Kidney capillary endothelial cell (primary cell): ENCODE results near the gene WWP2.
"Not testable (repeated sequence)": the region's sequence is repeated elsewhere in the genome, so short reads cannot be mapped to it uniquely, and the experiment has no call there.

ENCODE experiments used
- DNase-seq: peaks from one replicate; pipeline ENCODE4 v3.0.0-alpha.2; 2018; ENCODE audit warnings: low spot score

The WWP2 gene

DNA sequence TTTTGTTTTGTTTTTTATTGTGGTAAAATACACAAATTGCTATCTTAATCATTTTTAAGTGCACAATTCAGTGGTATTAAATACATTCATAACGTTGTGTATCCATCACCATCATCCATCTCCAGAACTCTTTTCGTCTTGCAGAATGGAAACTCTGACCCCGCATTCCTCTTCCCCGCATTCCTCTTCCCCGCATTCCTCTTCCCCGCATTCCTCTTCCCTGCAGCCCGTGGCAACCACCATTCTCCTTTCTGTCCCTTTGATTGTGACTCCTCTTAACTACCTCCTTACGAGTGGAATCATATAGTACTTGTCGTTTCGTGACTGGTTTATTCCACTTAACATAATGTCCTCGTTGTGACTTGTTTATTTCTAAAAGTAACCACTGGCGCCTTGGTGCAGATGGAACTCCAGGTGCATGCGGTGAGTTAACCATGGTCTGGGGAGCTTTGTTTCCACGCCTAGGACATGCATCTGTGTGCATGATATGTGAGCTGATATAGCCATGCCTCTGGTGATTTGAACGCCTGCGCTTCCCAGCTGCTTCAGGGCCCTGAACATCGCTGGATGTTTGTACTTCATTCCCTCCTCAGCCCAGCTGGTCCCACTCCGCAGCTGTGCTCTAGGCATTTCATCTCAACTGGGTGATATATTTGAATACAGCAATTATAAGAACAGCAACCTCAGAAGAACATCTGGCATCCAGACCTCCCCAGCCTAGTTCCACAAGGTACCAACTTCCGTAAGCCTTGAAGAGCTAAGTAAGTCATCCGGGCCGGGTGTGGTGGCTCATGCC is 181.3 kb downstream of the WWP2 start:
- not testable (repeated sequence) for DNase-seq

DNA sequence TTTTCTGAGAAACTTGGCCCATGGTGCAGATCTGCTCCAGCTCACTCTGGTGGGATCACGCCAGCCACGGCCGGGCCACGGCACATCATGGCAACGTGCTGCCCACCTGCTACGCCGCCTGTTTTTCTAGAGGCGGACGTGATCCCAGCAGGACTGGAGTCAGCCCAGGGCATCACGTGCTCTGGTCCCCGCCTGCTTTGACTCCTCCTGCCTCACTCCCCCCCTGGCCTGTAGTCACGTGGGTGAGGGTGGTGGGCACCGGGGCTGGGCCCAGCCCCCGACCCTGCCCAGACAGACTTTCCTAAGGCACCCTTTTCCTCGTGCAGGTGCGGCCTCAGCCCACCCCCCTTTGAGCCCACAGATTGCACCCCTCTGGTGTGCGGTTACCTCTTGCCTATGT is 188.3 kb downstream of the WWP2 start:
- DNase-seq, result not testable (repeated sequence)

DNA sequence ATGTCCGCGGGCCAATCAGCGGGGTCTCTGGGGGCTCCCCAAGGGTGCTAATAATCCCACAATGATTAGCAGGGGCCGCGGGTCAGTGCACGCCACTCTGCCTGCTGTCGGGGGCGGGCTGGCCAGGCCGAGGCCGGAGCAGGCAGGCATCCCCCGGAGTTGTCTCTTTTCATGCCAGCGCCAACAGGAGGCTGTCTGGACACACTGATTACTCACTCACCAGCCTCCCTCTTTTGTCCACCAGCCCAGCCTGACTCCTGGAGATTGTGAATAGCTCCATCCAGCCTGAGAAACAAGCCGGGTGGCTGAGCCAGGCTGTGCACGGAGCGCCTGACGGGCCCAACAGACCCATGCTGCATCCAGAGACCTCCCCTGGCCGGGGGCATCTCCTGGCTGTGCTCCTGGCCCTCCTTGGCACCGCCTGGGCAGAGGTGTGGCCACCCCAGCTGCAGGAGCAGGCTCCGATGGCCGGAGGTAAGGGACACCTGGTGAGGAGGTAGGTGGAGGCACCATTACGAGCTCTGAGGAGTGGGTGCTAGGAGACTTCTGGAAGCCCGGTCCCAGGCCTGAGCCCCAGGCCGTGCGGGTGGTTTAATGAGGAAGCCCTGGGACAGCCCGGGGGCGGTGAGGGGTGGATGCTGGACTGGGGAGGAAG is 189.0 kb downstream of the WWP2 start, which contains the start of gene CLEC18A:
Gene CLEC18A, plus strand, starts transcription at position 318 of the 655 bp plus-strand sequence. Its CDS starts 33 bp downstream, at position 351.
- not testable (repeated sequence) for DNase-seq

DNA sequence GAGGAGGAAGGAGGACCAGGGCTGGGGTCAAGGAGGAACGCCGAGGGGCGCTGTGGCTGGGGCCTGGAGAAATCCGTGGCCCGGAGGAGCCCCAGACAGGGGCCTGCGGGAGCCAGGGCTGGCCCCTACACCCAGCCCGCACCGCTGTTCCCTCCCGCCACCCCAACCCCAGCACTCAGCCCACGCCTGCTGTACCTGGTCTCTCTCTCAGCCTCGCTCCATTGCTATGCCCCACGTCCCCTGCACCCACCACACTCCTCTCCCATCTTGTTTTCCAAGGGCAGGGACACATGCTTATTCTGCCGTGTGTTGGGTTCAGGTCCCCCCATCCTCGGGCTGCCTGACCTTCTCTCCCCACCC is 189.5 kb downstream of the WWP2 start:
- DNase-seq, result not testable (repeated sequence)

DNA sequence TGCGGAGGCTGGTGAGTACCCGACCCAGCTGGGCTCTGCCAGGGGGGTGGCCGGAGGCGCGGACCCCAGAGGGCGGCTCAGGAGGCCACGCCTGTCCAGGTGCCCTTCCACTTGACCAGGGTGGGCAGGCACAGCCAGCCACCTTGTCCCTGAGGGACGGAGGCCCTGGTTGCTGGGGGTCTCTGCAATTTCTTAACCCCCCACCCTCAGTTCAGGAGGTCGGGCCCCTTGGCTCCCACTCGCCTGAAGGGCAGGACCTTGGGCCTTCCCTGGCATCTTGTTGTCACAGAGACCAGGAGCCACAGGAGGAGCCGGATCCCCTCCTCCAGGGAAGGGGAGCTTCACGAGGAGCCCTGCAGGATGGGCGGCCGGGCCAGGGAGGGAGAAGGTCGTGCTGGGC is 190.0 kb downstream of the WWP2 start:
- not testable (repeated sequence) for DNase-seq

DNA sequence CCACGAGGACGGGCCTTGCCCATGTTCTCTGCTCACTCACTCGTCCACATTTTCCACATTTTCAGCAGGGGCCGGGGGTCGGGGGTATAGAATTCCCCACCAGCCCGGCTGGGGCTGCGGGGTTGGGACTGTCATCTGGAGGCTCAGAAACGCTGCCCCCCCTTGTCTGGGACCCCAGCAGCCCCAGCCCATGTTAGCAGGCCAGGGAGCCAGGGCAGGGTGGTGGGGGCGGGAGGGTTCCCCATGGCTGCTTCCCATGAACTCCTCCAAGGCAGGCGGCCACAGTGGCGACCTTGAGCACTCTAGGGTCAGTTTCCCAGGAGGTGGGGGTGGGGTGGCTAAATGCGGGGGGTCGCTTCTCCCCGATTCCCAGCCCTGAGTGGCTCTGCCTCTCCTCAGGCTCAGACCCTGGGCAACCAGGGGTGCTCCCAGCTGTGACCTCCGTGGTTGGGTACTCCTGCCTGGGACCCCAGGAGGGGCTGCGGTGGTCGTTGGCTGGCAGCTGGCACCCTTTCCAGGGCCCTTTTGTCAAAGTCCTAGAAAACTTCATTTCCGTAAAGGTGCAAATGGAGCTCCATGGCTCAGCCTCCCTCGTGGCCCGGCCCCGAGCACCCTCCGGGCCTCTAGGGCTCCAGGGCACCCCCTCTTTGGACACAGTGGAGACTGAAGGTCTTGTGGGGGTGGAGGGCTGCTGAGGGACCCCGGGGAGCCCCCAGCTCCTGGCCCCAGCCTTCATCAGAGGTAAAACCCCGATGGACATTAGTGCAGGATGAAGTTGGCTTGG is 190.6 kb downstream of the WWP2 start:
- not testable (repeated sequence) for DNase-seq

DNA sequence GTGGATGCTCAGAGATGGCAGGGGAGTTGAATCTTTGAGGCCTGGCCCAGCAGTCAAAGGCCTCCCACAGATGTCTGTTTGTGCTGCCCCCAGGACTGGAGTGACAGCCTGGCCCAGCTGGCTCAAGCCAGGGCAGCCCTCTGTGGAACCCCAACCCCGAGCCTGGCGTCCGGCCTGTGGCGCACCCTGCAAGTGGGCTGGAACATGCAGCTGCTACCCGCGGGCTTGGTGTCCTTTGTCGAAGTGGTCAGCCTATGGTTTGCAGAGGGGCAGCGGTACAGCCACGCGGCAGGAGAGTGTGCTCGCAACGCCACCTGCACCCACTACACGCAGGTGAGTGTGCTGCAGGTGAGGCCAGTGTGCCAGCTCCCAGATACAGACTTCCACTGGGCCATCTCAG is 192.1 kb downstream of the WWP2 start:
- DNase-seq, result not testable (repeated sequence)

DNA sequence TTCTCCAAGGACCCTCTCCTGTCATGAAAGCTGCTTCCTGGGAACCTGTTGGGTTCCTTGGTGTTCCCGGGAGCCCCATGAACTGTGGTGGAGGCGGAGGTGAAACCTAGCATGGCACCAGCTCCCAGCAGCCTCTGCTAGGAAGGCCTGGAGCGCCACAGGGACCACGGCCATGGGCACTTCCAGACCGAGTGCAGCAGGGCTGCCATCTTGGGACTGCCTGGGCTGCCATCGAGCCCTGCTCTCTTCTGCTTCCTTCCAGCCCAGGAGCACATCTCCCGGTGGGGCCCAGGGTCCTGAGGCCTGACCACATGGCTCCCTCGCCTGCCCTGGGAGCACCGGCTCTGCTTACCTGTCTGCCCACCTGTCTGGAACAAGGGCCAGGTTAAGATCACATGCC is 201.2 kb downstream of the WWP2 start:
- DNase-seq, result not testable (repeated sequence)

DNA sequence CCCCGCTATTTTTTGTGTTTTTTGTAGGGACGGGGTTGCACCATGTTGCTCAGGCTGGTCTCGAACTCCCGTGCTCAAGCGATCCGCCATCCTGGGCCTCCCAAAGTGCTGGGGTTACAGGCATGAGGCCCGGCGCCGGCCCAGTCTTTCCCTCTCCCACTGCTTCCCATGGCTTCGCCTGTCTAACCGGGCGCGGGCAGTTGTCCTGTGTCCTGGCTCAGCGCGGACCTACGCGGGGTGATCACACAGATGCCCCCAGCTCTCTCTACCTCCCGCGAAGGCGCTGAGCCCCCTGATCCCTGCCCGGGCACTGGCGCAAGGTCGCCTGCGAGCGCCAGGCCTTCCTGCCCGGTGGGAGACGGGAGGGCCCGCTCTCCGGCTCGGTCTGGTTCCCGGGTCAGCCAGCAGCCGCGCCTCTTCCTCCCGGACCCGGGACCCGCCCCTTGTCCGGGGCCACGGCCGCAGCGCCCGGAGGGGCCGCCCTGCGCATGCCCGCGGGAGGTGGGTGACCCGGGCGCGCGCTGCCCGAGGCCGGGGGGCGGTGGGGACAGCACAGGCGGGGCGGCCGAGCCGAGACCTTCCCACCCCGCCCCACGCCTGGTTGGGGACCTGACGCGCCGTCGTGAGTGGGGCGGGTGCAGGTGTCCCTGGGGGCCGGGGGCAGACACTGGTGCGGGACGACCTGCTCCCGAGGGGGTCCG is 203.0 kb downstream of the WWP2 start:
- DNase-seq, result peak; percentile 17

DNA sequence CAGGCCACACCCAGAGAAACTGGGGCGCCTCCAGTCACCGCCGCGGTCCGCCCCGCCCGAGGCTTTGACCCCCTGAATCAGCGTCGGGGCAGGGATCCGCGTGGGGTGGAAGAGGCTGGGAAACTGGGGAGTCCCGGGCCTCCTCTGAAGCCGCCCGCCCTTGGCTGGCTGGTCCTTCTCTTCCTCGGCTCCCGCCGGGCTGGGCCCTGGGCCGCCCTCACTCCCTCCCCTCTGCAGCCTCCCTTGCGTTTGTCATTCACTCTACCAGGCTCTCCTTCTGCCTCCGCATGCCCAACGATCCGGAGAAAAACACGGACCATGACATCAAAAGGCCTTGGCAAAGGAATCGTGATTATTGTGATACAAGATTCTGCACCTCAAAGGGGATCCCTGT is 203.5 kb downstream of the WWP2 start:
- DNase-seq, result not testable (repeated sequence)

DNA sequence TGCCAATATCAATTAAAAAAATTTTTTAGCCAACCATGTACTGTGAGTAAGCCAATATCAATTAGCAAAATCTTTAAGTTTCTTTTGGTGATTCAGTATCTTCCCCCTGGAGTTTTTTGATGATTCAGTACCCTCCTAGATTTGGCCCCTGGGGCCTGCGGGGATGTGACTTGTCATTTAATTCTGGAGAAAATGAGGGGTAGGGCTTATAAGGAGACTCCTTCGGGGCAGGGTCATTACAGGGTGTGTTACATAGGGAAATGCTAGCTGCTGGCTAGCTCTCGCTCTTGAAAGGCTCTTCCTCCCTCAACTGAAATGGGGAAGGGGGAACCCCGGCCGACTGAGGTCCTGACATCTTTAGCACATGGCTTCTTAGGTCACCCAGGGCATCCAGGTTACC is 205.6 kb downstream of the WWP2 start:
- DNase-seq, result not testable (repeated sequence)

DNA sequence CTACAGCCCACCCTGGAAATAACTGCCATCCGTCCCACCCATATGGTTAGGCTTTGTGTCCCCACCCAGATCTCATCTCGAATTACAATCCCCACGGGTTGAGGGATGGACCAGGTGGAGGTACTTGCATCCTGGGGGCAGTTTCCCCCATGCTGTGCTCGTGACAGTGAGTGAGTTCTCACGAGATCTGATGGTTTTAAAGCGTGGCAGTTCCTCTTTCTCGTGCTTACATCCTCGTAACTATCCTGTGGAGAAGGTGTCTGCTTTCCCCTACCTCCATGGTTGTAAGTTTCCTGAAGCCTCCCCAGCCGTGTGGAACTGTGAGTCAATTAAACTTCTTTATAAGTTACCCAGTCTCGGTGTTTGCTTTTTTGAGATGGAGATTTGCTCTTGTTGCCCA is 206.0 kb downstream of the WWP2 start:
- not testable (repeated sequence) for DNase-seq

DNA sequence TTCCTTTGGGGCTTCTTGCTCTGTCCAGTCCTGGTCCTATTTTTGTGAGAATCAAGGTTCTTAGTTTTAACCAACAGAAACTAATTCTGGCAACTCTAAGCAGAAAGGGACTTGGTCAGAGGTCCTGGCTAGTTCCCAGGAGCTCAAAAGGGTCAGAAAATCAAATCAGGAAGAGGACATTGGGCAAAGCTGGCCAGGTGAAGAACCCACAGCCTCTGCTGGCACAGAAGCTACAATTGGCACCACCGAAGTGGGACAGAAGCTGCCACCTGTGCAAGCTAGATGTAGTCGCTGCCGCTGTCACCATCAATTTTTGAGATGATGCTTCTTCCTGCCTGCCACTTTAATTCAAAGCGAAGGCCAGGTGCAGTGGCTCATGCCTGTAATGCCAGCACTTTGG is 207.5 kb downstream of the WWP2 start:
- DNase-seq, result not testable (repeated sequence)

DNA sequence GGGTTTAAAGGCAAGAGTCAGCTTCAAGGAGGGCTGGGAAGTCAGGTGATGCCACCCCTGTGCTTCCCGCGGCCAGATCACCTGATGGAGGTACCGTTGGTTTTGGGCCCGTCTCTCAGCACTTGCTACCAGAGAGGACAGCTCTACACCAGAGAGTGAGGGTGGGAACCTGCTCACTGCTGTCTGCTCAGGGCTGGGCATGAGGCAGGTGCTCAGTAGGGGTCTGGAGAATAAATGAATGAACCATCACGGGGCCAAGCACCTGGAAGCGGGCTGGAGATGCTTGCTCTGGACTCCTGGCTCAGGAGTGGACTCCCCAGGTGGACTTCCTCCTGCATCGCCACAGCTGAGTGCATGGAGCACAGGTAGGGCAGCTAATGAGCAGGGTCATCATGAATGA is 210.0 kb downstream of the WWP2 start:
- not testable (repeated sequence) for DNase-seq

DNA sequence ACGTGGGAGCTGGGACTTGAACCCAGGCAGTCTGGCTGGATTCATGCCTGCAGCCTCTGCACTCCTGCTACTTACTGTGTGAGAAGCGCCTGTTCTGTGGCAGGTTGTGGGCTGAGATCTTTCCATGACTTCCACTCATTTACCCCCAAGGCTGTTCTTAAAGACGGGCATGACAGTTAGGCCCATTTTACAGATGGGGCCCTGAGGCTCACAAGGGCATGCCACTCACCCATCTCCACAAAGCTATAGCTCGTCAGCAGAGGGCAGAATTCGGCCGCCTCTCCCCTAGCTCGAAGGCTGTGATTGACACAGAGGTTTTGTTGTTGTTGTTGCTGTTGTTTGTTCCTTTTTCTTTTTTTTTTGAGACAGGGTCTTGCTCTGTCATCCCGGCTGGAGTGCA is 210.8 kb downstream of the WWP2 start:
- DNase-seq, result not testable (repeated sequence)

DNA sequence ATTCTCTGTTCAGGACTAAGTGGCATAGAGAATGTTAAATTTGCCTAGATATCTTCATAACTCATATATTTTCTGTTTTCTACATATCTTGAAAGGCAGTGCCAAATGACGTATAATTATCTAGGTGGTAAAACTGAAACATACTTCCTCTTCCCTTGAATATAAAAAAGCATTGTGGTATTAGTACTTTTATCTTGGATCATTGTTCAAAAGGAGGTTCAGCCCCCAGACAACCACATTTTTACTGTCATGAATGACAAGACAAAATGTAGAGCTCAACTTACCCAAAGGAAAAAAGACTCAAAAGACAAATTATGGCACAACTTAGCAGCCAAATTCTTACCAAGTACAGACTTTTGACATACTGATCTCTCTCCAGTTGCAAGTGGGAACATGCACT is 223.1 kb downstream of the WWP2 start:
- DNase-seq, result not testable (repeated sequence)
